ENCODE results near the gene PATJ. TPM values are rescaled to one million over a fixed set of nuclear protein-coding genes. Genes with fewer than 3 reads are reported as not detected.

Gene PATJ
- polyA plus RNA-seq, 1 donor from 2014 or later = 7.8 TPM

GRCh38 chr1:61992257-61992656 lies 250.0 kb downstream of the PATJ start:
- Histone ChIP-seq H3K9me3 (ENCODE audit: low read length) (no peaks in the 10 kb centered on the region), H3K4me3 (ENCODE audit: low read length) (no peak overlapping the region), H3K27me3 (ENCODE audit: insufficient read depth, low read depth, low read length) (no peaks in the 10 kb centered on the region), H3K9ac (ENCODE audit: low read length) (no peak overlapping the region), H3F3A (ENCODE audit: insufficient read depth, low read length, poor library complexity, severe bottlenecking) (no peaks in the 10 kb centered on the region), H3K9me2 (ENCODE audit: insufficient read depth, low read length) (no peaks in the 10 kb centered on the region), H3K27ac (ENCODE audit: low read length) (no peak overlapping the region), H3K79me2 (replicated peaks; ENCODE audit: insufficient read depth, low read length) (no peaks in the 10 kb centered on the region), H4K20me1 (ENCODE audit: insufficient read depth) (no peaks in the 10 kb centered on the region), H2AFZ (ENCODE audit: low read depth, low read length) (no peak overlapping the region), H3K36me3 (ENCODE audit: insufficient read depth, low read length) (no peaks in the 10 kb centered on the region), H3K4me2 (ENCODE audit: low read length) (no peak overlapping the region)
- TF ChIP-seq MXI1 (conservative IDR thresholded peaks at IDR 0.05; ENCODE audit: poor library complexity, severe bottlenecking) (no peak), REST (IDR thresholded peaks at IDR 0.05; ENCODE audit: borderline replicate concordance) (no peak), RAD21 (conservative IDR thresholded peaks at IDR 0.05) (no peak), TAF1 (IDR thresholded peaks at IDR 0.05; ENCODE audit: low read depth) (no peak), POLR2AphosphoS5 (IDR thresholded peaks at IDR 0.05) (no peak), CTCF (IDR thresholded peaks at IDR 0.05; ENCODE audit: poor library complexity, severe bottlenecking) (no peak), EP300 (conservative IDR thresholded peaks at IDR 0.05; ENCODE audit: poor library complexity, severe bottlenecking) (no peak)

GRCh38 chr1:61993331-61993961 lies 251.2 kb downstream of the PATJ start:
- H3K4me2 ChIP-seq (ENCODE audit: low read length) = no peak overlapping the region

More at GRCh38 chr1:61993331-61993961, 251.2 kb downstream of the PATJ start:
- no peak overlapping the region for H3K9ac ChIP-seq (ENCODE audit: low read length)
- H2AFZ ChIP-seq (ENCODE audit: low read depth, low read length) = no peak overlapping the region
- TF ChIP-seq RAD21 (conservative IDR thresholded peaks at IDR 0.05) (no peak), TAF1 (IDR thresholded peaks at IDR 0.05; ENCODE audit: low read depth) (no peak), EZH2 (IDR thresholded peaks at IDR 0.05; ENCODE audit: borderline replicate concordance, insufficient read depth, low read length, poor library complexity, severe bottlenecking) (no peak), REST (IDR thresholded peaks at IDR 0.05; ENCODE audit: borderline replicate concordance) (no peak)
- no peaks in the 10 kb centered on the region for H3K9me3 ChIP-seq (ENCODE audit: low read length)
- no peaks in the 10 kb centered on the region for H3K36me3 ChIP-seq (ENCODE audit: insufficient read depth, low read length)
- no peaks in the 10 kb centered on the region for H3K27me3 ChIP-seq (ENCODE audit: insufficient read depth, low read depth, low read length)
- H3K9me2 ChIP-seq (ENCODE audit: insufficient read depth, low read length) = no peaks in the 10 kb centered on the region
- H3K4me3 ChIP-seq (ENCODE audit: low read length) = no peak overlapping the region
- no peaks in the 10 kb centered on the region for H3K79me2 ChIP-seq (replicated peaks; ENCODE audit: insufficient read depth, low read length)
- H3K27ac ChIP-seq (ENCODE audit: low read length) = no peak overlapping the region
- H3F3A ChIP-seq (ENCODE audit: insufficient read depth, low read length, poor library complexity, severe bottlenecking) = no peaks in the 10 kb centered on the region
- H4K20me1 ChIP-seq (ENCODE audit: insufficient read depth) = no peaks in the 10 kb centered on the region

Data from neural cell (in vitro differentiated cells).